ENCODE measurements around the gene BCL10.

DNA sequence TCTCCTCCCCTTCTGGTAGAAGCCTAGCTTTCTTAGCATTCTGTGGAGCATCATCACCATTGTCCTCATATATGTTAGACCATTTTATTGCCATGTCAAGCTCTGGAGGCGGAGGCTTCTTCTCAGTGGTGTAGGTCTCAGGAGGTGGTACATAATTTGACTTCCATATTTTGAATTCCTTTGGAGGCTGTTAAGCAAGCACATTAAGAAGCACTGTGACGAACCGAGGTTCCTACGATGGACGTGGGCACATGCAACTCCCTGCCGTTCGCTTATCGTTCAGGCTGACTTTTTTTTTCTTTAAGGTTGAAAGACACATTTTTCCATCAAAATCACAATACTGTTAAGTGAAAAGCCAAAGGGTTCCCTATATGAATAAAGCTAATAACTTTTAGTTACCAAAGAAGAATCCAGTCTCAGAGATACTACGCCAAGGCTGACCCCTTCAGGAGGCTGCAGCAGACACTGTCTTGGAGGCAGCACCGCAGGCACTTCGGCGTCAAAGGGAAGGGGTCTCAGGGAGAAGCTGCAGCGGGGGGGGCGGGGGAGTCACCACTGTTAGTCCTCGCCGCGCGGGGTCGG is 17.8 kb downstream of the BCL10 start:
- TF ChIP-seq, protein P1, sequence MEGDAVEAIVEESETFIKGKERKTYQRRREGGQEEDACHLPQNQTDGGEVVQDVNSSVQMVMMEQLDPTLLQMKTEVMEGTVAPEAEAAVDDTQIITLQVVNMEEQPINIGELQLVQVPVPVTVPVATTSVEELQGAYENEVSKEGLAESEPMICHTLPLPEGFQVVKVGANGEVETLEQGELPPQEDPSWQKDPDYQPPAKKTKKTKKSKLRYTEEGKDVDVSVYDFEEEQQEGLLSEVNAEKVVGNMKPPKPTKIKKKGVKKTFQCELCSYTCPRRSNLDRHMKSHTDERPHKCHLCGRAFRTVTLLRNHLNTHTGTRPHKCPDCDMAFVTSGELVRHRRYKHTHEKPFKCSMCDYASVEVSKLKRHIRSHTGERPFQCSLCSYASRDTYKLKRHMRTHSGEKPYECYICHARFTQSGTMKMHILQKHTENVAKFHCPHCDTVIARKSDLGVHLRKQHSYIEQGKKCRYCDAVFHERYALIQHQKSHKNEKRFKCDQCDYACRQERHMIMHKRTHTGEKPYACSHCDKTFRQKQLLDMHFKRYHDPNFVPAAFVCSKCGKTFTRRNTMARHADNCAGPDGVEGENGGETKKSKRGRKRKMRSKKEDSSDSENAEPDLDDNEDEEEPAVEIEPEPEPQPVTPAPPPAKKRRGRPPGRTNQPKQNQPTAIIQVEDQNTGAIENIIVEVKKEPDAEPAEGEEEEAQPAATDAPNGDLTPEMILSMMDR (IDR thresholded peaks at IDR 0.05; ENCODE audit: insufficient read depth, low read depth, low read length), result no peak
- no peak for TF ChIP-seq EZH2 (IDR thresholded peaks at IDR 0.05; ENCODE audit: insufficient read depth, low read length)

Data from astrocyte (in vitro differentiated cells and primary cell).